Measurements from ENCODE around the gene ASXL2.
"Not testable (repeated sequence)": the region's sequence is repeated elsewhere in the genome, so short reads cannot be mapped to it uniquely, and the experiment has no call there.

The ASXL2 gene

DNA sequence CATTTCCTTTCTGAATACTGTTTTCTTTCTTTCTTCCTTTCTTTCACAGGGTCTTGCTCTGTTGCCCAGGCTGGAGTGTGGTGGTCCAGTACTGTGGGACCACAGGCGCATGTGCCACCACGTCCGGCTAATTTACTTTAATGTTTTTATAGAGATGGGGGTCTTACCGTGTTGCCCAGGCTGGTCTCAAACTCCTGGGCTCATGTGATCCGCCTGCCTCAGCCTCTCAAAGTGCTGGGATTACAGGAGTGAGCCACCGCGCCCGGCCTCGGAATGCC, 35.3 kb upstream of the ASXL2 start:
- DNase-seq (ENCODE audit: low read depth); H3K4me3 ChIP-seq (ENCODE audit: control insufficient read depth, low read depth, low read length): not testable (repeated sequence)

DNA sequence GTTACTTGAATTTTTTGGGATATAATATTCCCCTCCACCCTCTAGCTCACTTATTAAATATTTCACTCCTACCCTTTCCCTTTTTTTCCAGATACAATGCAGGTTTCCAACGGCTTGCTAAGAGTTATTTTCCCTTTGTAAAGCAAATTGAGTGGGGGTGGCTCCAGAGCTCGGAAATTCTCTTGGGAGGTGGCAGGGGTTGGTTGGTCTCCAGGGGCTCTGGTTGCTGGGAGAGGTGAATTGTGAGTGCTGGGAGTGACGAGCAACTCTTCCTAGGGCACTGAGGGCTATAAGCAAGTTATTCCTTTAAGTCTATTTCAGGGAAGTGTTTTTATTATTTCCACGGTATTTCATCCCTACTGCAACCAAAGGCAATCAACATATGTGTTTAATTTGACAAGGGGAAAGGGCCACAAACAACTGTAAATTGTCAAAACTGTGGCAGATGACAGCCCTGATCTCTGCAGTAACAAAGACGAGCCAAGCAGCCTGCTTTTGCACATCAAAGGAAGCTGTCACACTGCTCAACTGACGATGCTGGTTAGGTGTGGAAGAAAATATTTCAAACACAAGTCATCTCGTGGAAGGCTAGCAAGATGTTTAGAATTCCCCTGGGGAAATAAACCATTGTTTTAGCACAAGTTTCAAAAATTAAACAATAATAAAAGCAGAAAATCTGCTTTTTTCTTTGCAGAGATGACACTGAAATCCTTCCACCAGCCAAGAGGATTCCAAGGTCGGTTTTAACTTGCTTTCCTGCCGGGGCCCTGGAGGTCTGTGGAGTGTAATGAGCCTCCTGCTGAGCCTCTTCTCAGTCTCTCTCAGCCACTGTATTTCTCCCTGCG, 34.8 kb upstream of the ASXL2 start:
- TF ChIP-seq, protein P1, sequence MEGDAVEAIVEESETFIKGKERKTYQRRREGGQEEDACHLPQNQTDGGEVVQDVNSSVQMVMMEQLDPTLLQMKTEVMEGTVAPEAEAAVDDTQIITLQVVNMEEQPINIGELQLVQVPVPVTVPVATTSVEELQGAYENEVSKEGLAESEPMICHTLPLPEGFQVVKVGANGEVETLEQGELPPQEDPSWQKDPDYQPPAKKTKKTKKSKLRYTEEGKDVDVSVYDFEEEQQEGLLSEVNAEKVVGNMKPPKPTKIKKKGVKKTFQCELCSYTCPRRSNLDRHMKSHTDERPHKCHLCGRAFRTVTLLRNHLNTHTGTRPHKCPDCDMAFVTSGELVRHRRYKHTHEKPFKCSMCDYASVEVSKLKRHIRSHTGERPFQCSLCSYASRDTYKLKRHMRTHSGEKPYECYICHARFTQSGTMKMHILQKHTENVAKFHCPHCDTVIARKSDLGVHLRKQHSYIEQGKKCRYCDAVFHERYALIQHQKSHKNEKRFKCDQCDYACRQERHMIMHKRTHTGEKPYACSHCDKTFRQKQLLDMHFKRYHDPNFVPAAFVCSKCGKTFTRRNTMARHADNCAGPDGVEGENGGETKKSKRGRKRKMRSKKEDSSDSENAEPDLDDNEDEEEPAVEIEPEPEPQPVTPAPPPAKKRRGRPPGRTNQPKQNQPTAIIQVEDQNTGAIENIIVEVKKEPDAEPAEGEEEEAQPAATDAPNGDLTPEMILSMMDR (conservative IDR thresholded peaks at IDR 0.05; ENCODE audit: control insufficient read depth, insufficient read depth, low read depth, low read length), result no peak
- H3K4me3 ChIP-seq (ENCODE audit: control insufficient read depth, low read depth, low read length), result no peak overlapping the region
- DNase-seq (ENCODE audit: low read depth), result peak; percentile 36

DNA sequence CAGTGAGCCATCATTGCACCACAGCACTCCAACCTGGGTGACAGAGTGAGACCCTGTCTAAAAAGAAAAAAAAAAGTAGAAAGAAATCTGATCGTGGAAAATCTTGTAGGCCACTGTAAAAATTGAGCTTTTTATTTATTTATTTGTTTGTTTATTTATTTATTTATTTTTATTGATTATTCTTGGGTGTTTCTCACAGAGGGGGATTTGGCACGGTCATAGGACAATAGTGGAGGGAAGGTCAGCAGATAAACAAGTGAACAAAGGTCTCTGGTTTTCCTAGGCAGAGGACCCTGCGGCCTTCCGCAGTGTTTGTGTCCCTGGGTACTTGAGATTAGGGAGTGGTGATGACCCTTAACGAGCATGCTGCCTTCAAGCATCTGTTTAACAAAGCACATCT, 31.3 kb upstream of the ASXL2 start:
- DNase-seq (ENCODE audit: low read depth), result not testable (repeated sequence)

DNA sequence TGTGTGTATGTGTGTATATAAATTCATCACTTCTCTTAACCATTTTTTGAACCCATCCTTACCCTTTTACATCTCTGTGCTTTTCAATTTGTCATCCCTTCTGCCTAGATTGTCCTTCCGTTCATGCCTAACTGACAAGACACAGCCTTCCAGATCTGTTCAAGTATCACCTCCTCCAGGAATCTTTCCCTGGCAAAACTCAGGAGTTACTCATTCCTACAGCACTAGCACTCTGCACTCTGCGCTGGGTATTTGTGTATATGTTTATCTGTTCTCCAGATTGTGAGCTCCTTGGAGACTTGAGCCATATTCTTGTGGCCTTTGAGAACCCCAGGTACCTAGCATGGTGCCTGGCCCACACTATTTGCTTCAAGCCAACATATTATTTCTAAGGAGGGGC, 26.8 kb upstream of the ASXL2 start:
- TF ChIP-seq, protein P1 (conservative IDR thresholded peaks at IDR 0.05; ENCODE audit: control insufficient read depth, insufficient read depth, low read depth, low read length), result no peak
- peak; percentile 11 for DNase-seq (ENCODE audit: low read depth)
- no peak overlapping the region for H3K4me3 ChIP-seq (ENCODE audit: control insufficient read depth, low read depth, low read length)

More for the DNA sequence above, 31.3 kb upstream of the ASXL2 start:
- H3K4me3 ChIP-seq (ENCODE audit: control insufficient read depth, low read depth, low read length), result not testable (repeated sequence)

DNA sequence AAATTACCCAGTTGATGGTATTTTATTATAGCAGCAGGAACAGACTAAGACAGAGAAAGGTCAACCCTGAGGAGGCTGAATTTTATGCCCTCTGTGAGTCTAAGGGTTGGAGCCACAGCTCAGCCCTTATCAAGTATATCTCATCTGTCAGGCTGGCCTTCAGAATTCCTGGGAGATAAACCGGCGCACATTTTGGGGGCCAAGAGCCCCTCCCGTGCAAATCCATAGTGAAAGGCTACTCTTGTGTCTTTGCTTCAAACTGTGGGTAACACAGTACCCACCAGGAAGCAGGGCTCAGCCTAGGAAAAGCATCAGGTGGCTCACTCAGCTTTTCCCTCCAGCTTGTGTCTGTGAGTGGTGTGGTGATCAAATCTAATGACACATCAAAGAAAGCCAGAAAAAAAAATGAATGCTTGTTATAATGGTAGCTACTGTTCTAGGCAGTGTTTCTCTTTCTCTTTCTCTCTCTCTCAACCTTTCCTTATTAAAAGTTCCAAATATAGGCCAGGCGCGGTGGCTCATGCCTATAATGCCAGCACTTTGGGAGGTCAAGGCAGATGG, 25.0 kb upstream of the ASXL2 start:
- DNase-seq (ENCODE audit: low read depth), result no peak
- no peak overlapping the region for H3K4me3 ChIP-seq (ENCODE audit: control insufficient read depth, low read depth, low read length)
- TF ChIP-seq, protein P1 (conservative IDR thresholded peaks at IDR 0.05; ENCODE audit: control insufficient read depth, insufficient read depth, low read depth, low read length), result no peak

DNA sequence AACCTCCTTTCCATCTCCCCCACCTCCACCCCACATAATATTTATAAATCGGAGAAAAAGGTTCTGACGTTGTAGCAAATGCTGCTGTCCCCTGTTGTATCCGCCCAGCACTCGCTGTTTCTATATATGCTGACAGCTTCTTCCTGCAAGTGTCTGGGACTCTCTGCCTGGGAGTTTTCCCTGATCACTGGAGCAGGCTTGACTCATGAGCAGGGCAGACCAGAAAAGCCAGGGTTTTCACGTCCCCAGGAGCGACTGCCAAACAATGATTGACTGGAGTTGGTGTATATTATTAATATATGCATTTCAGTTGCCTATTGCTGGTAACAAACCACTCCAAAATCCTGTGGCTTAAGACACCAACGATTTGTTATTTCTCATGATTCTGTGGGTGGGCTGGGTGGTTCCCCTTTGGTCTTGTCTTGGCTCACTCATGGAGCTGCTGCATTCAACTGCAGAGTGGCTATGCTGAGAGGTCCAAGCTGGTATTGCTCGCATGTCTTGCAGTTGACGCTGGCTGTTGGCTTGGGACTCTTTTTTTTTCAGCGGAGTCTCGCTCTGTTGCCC, 21.2 kb upstream of the ASXL2 start:
- TF ChIP-seq, protein P1 (conservative IDR thresholded peaks at IDR 0.05; ENCODE audit: control insufficient read depth, insufficient read depth, low read depth, low read length), result no peak
- H3K4me3 ChIP-seq (ENCODE audit: control insufficient read depth, low read depth, low read length), result no peak overlapping the region
- DNase-seq (ENCODE audit: low read depth), result no peak

DNA sequence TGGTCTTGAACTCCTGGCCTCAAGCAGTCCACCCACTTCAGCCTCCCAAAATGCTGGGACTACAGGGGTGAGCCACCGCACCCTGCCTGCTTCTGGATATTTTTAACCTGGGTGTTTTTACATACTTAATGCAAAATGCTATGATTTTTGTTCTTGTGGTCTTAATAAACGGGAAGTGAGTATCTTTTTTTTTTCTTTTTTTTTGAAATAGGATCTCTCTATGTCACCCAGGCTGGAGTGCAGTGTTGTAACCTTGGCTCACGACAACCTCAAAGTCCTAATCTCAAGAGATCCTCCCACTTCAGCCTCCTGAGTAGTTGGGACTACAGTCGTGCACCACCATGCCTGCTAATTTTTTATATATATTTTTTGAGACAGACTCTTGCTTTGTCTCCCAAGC, 19.2 kb upstream of the ASXL2 start:
- H3K4me3 ChIP-seq (ENCODE audit: control insufficient read depth, low read depth, low read length), result no peak overlapping the region
- TF ChIP-seq, protein P1 (conservative IDR thresholded peaks at IDR 0.05; ENCODE audit: control insufficient read depth, insufficient read depth, low read depth, low read length), result no peak
- no peak for DNase-seq (ENCODE audit: low read depth)

DNA sequence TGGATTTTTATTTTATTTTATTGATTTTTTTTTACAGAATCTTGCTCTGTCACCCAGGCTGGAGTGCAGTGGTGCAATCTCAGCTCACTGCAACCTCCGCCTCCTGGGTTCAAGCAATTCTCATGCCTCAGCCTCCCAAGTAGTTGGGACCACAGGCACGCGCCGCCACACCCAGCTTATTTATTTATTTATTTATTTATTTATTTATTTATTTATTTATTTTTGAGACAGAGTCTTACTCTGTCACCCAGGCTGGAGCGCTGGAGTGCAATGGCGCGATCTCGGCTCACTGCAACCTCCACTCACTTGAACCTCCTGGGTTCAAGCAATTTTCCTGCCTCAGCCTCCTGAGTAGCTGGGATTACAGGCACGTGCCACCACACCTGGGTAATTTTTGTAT, 18.0 kb upstream of the ASXL2 start:
- not testable (repeated sequence) for DNase-seq (ENCODE audit: low read depth); H3K4me3 ChIP-seq (ENCODE audit: control insufficient read depth, low read depth, low read length)
